ENCODE measurements around the gene MTA3. TPM values are rescaled to one million over a fixed set of nuclear protein-coding genes. Genes with fewer than 3 reads are reported as not detected.
A peak's percentile ranks its signal among the peaks of the same experiment; 100 is the strongest.

MTA3 gene
- total and polyA plus RNA-seq, 2 of the 8 experiments (the other 6 are each of a cell fraction or from before 2014, with no cell fraction given), result 125 to 184 TPM

GRCh38 chr2:42792583-42793333 lies 224.3 kb downstream of the MTA3 start, which contains the start of gene HAAO:
Gene HAAO (minus strand): TSS chr2:42792583. CDS start chr2:42792536, 47 bp downstream.
- H3K4me3 ChIP-seq (ENCODE audit: extremely low read depth in 1 of 4, insufficient read depth in 2 of 4, low read depth in 3 of 4, low read length in 4 of 4), result peak within 1 kb of the TSS; percentile 61 to 75 (median 69)
- no peak within 1 kb of the TSS for H2BK20ac ChIP-seq (ENCODE audit: low read length)
- H2BK5ac ChIP-seq (ENCODE audit: low read depth, low read length), result no peak within 1 kb of the TSS
- H3K4ac ChIP-seq (replicated peaks; ENCODE audit: insufficient read length, low read depth, low read length), result peak within 1 kb of the TSS; percentile 40
- FAIRE-seq (no peak), DNase-seq (ENCODE audit: low read depth in 1 of 2, low spot score in 2 of 2) (peak in 1 of 2 experiments; percentile 77)
- POLR2A ChIA-PET (ENCODE audit: partially characterized antibody), result interaction anchor here (0.6 to 5.9 kb wide), 6 partner anchors 8 to 39 kb away, joined by 3 to 61 read pairs (median 4); no protein-coding TSS in a partner anchor
- H3K14ac ChIP-seq (ENCODE audit: insufficient read length), result no peak within 1 kb of the TSS
- H3K27ac ChIP-seq (ENCODE audit: low read depth, low read length), result no peak within 1 kb of the TSS
- no peaks in the 10 kb centered on the region for H4K20me1 ChIP-seq (replicated peaks in 1 of 2; ENCODE audit: control insufficient read depth in 1 of 2, insufficient read depth in 2 of 2, low read length in 2 of 2)
- H3K79me1 ChIP-seq (ENCODE audit: low read depth, low read length), result no peaks in the 10 kb centered on the region
- no peak within 1 kb of the TSS for H2BK15ac ChIP-seq (ENCODE audit: low read length)
- H4K91ac ChIP-seq (replicated peaks; ENCODE audit: insufficient read length, low read length), result peak within 1 kb of the TSS; percentile 14
- no peak within 1 kb of the TSS; the same call in 1 of the 2 replicates for H2AK5ac ChIP-seq (ENCODE audit: low read depth, low read length)
- peak within 1 kb of the TSS; percentile 91 for H3K18ac ChIP-seq (ENCODE audit: extremely low read depth, low read length)
- peak within 1 kb of the TSS; percentile 65 for H3K56ac ChIP-seq (replicated peaks; ENCODE audit: insufficient read length, low read depth, low read length)
- CTCF ChIA-PET (ENCODE audit: partially characterized antibody), result interaction anchor here (0.8 to 1.1 kb wide), 5 partner anchors 12 to 22 kb away, joined by 3 to 4 read pairs (median 3); no protein-coding TSS in a partner anchor
- peak within 1 kb of the TSS; percentile 71 for H4K8ac ChIP-seq (ENCODE audit: extremely low read depth, insufficient read depth, low read length)
- H2AFZ ChIP-seq (ENCODE audit: low read length), result peak within 1 kb of the TSS; percentile 86
- H4K5ac ChIP-seq (ENCODE audit: insufficient read length, low read depth, low read length), result no peak within 1 kb of the TSS
- H3K23ac ChIP-seq (ENCODE audit: insufficient read length), result no peak within 1 kb of the TSS
- peak within 1 kb of the TSS in 2 of 4 experiments; percentile 39 to 42; a peak in 5 of 7 replicates for H3K9ac ChIP-seq (replicated peaks in 1 of 4; ENCODE audit: extremely low read depth in 1 of 4, low read depth in 3 of 4, low read length in 3 of 4)
- WGBS, 2 experiments (ENCODE audit: extremely low coverage in 1 of 2, insufficient coverage in 1 of 2, insufficient read length in 1 of 2, insufficient replicate concordance in 2 of 2, low coverage in 1 of 2, low lambda C conversion rate in 2 of 2, missing lambda C conversion rate in 1 of 2), result 1% methylated on average over 54 of the region's 75 CpGs; no CpG with 5 or more reads in 1 of the 2 experiments
- peaks cover 9% of the 10 kb centered on the region; the same call in 1 of the 2 replicates for H3K23me2 ChIP-seq (ENCODE audit: low read depth, low read length)
- H3K4me1 ChIP-seq (replicated peaks in 1 of 4; ENCODE audit: control insufficient read depth in 3 of 4, insufficient read depth in 4 of 4, low read length in 3 of 4), result peaks cover 2 to 10% (median 5%) of the 10 kb centered on the region in 4 experiments; a peak in 6 of 7 replicates
- H3K79me2 ChIP-seq (ENCODE audit: control insufficient read depth in 1 of 2, insufficient read depth in 2 of 2, low read length in 2 of 2), result no peaks in the 10 kb centered on the region
- peaks cover 0 to 18% (median 14%) of the 10 kb centered on the region in 4 experiments; a peak in 6 of 7 replicates for H3K27me3 ChIP-seq (replicated peaks in 1 of 4; ENCODE audit: control insufficient read depth in 3 of 4, extremely low read depth in 1 of 4, insufficient read depth in 3 of 4, low read length in 3 of 4)
- peak within 1 kb of the TSS; percentile 81 for H2BK12ac ChIP-seq (ENCODE audit: low read depth, low read length)
- H3K4me2 ChIP-seq (ENCODE audit: insufficient read depth in 1 of 2, low read depth in 2 of 2, low read length in 2 of 2), result peak within 1 kb of the TSS; percentile 70 to 89
- no peak within 1 kb of the TSS for H2BK120ac ChIP-seq (replicated peaks; ENCODE audit: low read depth, low read length)
- H3K9me3 ChIP-seq (ENCODE audit: insufficient read depth in 2 of 2, low read depth in 1 of 2, low read length in 1 of 2), result no peaks in the 10 kb centered on the region
- H3K36me3 ChIP-seq (ENCODE audit: control insufficient read depth in 2 of 4, insufficient read depth in 4 of 4, low read length in 3 of 4), result no peaks in the 10 kb centered on the region
- TF ChIP-seq HDAC2 (IDR thresholded peaks at IDR 0.05; ENCODE audit: borderline replicate concordance in 1 of 2, low read depth in 2 of 2, low read length in 2 of 2) (0 out of 4 replicates have a peak, but pooled peaks of 1 of the 2 experiments have one; percentile 59), SIRT6 (IDR thresholded peaks at IDR 0.05; ENCODE audit: low read length) (no peak), PHF8 (conservative IDR thresholded peaks at IDR 0.05; ENCODE audit: low read depth, low read length) (peak; percentile 52), CHD1 (IDR thresholded peaks at IDR 0.05; ENCODE audit: low read depth, low read length) (no peak), RXRA (IDR thresholded peaks at IDR 0.05; ENCODE audit: insufficient read depth, low read depth, low read length) (no peak), ASH2L (IDR thresholded peaks at IDR 0.05; ENCODE audit: low read length) (peak; percentile 85), SP2 (IDR thresholded peaks at IDR 0.05; ENCODE audit: low read length) (no peak)
- TF ChIP-seq, protein P1, sequence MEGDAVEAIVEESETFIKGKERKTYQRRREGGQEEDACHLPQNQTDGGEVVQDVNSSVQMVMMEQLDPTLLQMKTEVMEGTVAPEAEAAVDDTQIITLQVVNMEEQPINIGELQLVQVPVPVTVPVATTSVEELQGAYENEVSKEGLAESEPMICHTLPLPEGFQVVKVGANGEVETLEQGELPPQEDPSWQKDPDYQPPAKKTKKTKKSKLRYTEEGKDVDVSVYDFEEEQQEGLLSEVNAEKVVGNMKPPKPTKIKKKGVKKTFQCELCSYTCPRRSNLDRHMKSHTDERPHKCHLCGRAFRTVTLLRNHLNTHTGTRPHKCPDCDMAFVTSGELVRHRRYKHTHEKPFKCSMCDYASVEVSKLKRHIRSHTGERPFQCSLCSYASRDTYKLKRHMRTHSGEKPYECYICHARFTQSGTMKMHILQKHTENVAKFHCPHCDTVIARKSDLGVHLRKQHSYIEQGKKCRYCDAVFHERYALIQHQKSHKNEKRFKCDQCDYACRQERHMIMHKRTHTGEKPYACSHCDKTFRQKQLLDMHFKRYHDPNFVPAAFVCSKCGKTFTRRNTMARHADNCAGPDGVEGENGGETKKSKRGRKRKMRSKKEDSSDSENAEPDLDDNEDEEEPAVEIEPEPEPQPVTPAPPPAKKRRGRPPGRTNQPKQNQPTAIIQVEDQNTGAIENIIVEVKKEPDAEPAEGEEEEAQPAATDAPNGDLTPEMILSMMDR (IDR thresholded peaks at IDR 0.05; ENCODE audit: control extremely low read depth in 1 of 3, insufficient read depth in 1 of 3, low read depth in 1 of 3, low read length in 3 of 3), result peak; percentile 1 to 17 (median 6); a peak in 3 of 4 replicates

All from H1 (cell line).